Body of pancreas (tissue), 4 donors: ENCODE measurements around the gene DHX35.

Experiments used
- CTCF ChIP-seq, 7 experiments: fragments of 450-650 bp in 4 of 7; fragments of 200-600 bp in 3 of 7; sonication (generic) in 3 of 7; IDR thresholded peaks; one replicate each; pipeline ENCODE4 v1.5.1; 2016 to 2019; ENCODE audit warnings: antibody characterized with exemption in 7 of 7
- POLR2A ChIP-seq, 3 donors: fragments of 450-650 bp; IDR thresholded peaks; one replicate each; pipeline ENCODE4 v1.6.1; 2016; ENCODE audit warnings: antibody characterized with exemption in 3 of 3, mild to moderate bottlenecking in 2 of 3

- no peak for TF ChIP-seq CTCF (IDR thresholded peaks at IDR 0.05)
- no peak for TF ChIP-seq POLR2A (IDR thresholded peaks at IDR 0.05)
These were observed 8.2 kb downstream of the DHX35 start for GRCh38 chr20:38970302-38970701.
